ENCODE measurements around the gene PTPRH.

The PTPRH gene, protein sequence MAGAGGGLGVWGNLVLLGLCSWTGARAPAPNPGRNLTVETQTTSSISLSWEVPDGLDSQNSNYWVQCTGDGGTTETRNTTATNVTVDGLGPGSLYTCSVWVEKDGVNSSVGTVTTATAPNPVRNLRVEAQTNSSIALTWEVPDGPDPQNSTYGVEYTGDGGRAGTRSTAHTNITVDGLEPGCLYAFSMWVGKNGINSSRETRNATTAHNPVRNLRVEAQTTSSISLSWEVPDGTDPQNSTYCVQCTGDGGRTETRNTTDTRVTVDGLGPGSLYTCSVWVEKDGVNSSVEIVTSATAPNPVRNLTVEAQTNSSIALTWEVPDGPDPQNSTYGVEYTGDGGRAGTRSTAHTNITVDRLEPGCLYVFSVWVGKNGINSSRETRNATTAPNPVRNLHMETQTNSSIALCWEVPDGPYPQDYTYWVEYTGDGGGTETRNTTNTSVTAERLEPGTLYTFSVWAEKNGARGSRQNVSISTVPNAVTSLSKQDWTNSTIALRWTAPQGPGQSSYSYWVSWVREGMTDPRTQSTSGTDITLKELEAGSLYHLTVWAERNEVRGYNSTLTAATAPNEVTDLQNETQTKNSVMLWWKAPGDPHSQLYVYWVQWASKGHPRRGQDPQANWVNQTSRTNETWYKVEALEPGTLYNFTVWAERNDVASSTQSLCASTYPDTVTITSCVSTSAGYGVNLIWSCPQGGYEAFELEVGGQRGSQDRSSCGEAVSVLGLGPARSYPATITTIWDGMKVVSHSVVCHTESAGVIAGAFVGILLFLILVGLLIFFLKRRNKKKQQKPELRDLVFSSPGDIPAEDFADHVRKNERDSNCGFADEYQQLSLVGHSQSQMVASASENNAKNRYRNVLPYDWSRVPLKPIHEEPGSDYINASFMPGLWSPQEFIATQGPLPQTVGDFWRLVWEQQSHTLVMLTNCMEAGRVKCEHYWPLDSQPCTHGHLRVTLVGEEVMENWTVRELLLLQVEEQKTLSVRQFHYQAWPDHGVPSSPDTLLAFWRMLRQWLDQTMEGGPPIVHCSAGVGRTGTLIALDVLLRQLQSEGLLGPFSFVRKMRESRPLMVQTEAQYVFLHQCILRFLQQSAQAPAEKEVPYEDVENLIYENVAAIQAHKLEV

DNA sequence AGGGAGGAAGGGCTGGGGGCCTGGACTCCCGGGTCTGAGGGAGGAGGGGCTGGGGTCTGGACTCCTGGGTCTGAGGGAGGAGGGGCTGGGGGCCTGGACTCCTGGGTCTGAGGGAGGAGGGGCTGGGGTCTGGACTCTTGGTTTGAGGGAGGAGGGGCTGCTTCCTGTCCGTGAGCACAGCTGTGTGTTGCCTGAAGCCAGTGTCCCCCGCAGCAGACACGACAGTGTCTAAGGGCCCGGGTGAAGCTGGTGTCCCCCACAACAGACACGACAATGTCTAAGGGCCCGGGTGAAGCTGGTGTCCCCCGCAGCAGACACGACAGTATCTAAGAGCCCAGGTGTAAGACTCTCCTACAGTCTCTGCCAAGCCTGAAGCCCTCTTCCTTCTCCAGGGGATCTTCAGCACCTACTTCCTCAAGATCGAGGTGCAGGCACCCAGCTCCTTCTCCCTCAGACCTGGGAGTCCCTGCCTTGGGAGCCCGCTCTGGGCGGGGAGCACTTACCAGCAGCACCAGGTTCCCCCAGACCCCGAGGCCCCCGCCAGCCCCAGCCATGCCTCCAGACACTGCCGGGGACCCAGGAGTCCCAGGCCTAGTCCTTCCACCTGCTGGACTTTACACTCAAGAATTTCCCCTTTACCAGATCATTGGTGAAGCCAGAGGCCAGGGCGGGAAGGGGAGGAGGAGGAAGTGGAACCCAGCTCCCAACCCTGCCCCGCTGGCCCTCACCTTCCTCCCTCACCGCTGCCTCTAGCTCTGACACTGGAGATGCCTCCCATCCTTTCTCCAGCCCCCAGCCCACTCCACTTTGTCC is at the start of gene PTPRH:
Gene PTPRH (minus strand): TSS at position 622 of the 813 bp plus-strand sequence. CDS start 68 bp downstream, at position 554.
- no peak for DNase-seq

DNA sequence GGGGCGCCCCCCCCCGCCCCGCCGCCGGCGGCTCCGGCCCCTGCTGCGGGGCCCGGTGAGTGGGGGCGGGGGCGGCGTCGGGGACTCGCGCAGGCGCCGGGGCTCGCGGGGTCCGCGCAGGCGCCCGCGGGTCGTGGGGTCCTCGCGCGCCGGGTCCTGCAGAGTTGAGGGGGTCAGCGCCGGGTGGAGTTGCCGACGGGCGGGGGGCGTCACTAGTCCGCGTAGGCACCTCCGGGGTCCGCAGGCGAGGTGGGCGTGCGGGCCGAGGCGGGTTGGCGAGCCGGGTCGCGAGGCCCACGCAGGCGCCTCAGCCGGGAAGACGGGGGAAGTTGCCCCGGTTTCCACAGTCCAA is 49.2 kb upstream of the PTPRH start:
- peak; percentile 57 for DNase-seq

DNA sequence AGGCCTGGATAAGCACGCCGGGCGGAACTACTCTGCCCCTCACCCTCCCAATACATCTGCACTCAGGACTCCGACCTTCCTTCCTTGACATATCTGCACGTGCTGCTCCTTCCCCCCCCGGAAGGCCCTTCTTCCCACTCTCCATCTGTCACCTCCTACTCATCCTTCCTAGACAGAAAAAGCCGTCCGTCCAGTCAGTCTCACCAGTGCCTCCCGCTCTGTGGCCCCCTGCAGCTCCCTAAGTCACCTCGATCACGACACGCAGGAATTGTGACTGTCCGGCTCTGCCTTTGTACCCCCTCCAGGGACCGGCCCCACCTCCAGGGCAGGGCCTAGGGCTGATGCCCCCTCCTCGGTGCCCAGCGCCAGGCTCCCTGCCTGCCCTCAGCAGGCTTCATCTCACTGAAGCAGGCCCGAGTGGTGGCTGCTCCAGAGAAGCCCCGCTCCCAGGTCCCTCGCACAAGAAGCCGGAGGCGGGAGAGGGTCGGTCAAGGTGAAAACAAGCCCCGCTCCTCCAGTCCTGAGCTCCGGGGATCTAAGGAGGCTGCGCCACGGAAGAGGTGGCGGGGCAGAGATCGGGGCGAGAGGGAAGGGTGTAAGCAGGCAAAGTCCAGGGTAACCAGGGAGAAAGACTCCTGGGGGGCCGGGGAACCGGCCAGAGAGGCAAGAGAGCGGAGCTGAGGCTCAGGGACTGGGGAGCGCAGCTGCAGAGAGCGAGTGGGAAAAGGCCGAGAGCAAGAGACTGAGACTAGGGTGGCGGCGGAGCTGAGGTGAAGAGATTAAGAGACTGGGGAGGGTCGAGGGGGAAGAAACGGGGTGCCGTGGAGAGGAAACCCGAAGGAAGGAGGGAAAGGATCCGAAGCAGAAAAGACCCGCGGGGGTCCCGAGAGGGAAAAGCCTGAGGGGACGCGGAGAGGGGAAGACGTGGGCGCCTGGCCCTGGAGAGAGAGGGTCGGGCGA is 48.4 kb upstream of the PTPRH start:
- DNase-seq: peak; percentile 37

DNA sequence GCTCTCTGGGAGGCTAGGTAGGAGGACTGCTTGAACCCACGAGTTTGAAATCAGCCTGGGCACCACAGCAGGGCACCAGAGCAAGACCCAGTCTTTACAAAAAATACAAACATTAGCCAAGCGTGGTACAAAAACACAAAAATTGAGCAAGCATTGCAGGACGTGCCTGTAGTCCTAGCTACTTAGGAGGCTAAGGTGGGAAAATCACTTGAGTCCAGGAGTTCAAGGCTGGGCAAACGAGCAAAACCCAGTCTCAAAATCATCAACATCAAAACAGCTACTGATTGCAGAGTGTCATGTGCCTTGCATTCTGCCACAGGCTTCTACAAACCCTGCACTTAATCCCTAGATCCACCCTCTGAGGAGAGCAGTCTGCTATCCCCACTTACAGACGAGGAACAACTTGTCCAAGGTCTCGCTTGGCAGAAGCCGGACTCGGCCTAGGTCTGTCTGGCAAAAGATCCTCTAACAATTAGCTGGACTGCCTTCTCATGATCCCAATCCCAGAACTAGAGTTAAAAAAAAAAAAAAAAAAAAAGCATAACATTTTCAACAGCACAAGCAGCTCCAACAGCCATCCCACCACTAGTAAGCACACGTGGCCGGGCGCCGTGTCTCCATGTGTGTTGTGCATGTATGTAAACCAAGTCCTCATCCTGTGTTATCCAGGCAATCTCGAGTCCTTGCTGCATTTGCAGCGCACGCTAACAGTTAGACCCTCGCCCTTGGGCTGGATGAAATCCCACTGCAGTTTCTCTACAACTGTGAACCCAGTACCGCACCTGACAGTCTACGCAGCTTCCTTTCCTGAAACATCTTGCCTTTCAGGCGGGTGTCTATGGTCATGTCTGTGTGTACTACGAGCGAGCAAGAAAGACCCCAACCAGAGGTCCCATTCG is 47.5 kb upstream of the PTPRH start:
- DNase-seq: no peak

DNA sequence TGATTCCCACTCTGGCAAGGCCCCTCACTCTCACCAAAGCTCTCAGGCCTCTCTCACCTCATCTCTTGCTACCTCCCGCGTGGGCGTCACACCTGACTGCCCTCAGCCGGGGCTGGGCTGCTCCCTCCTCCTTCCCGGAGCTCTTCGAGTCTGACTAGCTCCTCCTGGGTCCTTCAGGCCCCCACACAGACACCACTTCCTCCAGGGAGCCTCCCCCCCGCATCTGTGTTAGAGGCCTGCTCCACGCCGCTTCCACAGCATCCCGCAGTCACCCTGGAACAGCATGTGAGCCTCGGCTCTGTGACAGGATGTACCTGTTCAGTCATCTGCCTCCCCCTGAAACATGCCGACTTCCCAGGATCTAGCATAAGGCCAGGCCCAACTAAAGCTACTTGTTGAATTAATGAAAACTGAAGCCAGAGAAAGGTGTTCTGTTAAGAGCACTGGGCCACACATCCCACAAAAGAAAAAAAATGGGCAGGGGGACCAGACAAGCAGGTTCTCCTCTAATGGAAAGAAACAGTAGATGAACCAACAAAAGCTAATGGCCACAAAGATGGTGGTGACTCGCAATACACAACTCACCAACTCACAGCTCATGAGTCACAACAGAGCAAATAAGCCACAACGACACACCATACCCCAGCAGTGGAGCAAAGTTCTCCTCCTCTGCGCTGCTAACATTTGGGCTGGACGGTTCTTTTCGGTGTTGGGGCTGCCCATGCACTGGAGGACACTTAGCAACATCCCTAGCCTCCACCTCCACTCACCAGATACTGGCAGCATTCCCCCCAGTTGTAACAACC is 46.5 kb upstream of the PTPRH start:
- DNase-seq: peak; percentile 41

DNA sequence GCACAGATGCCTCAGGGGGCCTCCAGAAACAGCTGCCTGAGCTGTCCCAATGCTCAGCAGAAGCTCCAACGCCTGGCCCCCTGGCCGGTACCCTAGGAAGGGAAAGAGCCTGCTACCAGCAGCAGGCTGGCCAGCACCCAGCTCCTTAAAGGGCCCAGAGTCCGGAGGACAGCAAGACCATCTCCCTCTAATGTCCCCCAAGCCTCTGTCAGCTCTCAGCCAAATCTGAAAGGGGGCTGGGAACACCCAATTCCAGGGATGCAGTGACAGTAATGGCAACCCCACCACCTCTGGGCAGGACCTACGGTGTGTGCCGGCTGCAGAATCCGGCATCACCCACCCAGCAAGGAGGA is 45.3 kb upstream of the PTPRH start:
- DNase-seq: no peak

DNA sequence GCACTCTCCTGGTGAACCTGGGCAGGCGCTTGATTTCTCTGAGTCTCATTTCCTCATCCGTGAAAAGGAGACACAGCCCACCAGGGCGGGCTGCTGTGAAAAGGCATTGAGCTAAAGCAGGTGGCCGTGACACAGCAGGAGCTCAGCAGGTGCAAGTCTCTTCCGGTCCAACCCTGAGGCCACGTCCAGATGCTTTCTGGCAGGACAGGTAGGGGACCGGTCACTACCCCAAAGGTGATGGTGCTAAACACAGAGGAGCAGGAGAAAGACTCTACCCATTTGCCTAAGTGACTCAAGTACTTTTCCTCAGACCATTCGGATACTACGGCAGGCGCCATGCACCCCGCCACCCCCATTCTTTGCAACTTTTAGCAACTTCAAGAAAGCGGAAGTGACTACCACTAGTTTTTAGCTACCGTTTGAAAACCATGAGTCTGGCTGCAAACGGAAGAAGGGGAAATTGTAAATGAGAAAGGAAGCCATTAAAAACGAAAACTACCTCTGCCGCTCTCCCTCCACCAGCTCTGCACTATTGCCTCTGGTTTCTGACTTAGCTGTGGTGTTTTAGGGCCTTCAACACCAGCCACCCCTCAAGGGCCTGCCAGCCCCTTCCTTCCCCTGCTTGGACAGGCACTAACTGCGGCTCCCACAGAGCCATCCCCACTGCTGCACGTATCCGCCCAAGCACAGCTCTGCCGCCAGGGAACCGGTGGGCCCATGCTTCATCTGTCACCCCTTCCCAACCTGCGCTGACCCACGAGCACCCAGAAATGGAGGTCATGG is 44.7 kb upstream of the PTPRH start:
- peak; percentile 64 for DNase-seq

DNA sequence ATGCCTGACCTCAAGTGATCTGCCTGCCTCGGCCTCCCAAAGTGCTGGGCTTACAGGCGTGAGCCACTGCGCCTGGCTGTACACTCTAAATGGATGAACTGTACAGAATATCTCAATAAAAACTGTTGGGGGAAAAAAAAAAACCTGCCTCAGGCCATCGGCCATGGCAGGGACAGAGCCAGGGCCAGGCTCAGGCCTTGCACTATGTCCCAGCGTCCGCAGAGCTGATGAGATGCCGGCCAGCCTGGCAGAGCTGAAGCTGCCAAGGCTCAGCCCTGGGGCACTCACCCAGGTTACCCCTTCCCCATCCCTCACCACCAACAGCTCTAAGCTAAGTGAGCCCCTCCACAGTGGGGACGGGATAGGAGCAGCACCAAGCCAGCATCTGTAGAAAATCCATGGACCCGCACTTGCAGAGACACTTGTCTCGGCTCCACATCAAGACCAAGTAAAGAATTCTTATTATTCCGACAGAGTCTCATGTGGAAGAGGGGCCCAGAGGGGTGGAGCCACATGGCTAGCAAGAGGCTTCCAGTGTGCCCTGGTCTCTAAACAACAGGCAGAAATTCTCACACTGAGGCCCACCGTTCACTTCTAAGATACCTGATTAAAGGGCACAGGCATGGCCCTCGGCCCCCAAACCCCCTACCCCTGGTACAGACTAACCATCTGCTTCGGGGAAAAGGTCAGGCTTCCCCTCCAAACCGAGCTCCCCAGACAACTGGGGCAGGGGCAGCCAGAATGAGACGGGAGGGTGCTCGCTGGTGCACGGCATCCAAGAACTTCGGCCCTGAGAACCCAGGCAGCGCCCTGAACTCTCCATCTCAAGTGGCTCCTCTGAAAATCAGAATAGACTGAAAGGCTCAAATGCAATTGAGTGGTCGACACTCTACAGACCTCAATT is 43.7 kb upstream of the PTPRH start:
- no peak for DNase-seq

DNA sequence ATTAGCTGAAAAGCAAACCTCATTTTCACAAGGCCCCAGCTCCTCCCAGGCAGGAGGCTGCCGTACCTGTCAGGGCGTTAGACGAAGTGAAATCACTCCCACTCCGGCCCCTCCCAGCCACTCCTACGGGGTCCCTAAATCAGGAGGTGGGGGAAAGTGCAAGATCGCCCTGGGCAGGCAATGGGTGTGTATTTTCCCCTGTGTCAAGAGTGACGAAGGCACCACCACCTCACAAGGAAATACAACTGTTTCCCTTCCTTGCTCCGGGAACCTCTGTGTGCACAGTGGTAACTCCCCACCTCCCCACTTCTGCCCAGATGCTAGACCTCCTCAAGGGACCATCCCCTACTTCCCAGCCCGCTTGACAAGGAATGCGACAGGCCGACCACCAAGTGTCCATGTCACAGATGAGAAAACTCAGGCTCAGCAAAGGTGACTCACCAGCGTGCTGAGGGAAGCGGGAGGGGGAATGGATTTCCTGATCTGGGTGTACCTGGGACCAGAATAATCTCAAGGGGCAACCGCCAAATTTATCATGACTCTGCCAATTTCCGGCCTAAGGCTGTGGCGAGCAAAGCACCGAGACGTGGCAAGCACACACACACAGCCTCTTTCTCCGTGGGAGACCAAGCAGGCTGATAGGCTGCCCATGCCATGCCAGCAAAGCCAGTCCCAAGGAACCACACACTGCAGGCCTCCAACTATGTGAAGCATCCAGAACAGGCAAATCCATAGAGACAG is 42.2 kb upstream of the PTPRH start:
- DNase-seq: peak; percentile 54

DNA sequence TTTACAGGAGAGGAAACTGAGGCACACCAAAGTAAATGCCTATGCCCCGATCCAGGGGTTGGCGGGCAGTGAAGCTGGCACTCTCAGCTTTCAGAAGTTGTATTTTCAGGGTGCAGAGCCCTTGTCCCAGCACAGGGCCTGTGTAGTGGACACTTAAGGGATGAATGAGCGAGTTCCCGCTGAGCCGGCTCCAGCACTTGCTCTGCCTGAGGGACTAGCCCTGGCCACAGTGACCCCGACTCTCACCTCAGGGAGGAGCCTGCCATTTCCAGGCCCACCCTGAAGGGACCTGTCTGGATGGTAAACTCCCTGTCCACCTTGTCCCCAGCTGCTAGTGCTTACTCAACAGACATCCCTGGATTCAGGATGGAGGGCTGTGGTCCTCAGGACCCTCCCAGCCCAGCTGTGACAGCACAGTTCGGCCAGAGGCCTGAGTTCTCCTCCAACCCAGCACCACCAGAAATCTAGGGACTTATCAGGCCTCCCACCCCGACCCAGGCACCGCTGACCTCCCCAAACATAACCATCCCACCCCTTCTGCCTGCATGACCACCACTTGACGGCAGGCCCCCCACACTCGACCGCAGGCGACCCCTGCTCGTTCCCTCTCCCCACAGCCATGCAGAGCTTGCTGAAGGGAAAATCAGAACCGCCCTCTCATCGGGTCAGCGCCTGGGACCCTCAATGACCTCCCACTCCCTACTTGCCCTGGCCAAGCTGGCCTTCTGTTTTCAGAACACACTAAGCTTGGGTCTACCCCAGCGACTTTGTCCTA is 41.1 kb upstream of the PTPRH start:
- no peak for DNase-seq

DNA sequence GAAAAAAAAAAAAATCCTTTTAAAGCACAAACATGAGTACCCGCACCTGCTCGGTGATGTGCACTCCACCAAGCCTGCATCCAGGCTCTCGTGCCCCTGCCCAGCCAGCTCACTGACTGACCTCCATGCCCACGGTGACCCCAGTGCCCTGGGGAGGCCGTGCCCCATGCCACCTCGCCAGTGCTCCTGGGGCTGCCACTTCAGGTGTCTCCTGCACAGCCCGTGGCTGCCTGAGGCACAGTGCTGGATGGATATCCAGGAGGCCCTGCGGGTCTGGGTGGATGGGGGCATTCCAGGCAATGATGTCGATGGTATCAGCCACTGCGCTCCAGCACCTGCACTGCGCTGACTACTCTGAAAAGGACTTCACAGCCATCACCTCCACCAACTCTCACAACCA is 40.5 kb upstream of the PTPRH start:
- DNase-seq: no peak

DNA sequence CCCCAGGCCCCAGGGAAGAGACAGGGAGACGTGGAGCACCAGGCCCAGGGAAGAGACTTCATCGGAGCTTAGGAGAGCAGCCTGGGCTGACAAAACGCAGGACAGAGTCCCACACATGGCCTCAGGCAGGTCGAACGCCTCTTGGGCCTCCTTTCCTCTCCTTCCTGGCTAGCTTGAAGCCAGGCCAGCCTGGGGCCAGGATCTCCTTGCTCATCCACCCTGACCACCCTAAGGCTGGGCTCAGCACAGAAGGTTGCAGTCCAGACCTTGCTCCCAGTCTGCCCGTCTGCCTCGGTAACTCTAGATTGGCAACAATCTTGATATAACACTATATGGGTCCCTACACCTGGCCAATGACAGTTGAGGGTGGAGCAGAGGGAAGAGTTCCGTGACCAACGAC is 39.4 kb upstream of the PTPRH start:
- no peak for DNase-seq

DNA sequence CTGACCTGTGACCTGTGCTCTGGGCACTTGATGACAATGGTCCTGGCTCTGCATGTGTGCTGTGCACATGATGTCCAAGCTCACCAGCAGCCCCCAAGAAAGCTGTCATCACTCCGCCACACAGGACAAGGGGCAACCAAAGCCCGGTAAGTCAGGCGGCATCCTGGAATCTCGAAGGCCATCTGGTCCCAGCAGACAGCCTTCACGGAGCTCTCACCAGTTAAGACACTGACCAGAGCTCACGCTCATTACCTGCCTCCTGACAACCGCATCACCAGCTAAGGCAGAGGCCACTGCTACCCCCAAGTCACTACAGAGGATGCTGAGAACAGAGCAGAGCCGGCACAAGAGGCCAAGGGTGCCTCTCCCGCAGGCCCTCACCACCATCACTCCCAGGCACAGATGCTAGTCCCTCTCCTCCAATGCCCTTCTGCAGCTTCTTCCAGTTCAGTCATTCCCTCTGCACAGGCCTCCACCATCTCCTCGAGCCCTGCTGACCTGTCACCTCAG is 38.9 kb upstream of the PTPRH start:
- DNase-seq: no peak

DNA sequence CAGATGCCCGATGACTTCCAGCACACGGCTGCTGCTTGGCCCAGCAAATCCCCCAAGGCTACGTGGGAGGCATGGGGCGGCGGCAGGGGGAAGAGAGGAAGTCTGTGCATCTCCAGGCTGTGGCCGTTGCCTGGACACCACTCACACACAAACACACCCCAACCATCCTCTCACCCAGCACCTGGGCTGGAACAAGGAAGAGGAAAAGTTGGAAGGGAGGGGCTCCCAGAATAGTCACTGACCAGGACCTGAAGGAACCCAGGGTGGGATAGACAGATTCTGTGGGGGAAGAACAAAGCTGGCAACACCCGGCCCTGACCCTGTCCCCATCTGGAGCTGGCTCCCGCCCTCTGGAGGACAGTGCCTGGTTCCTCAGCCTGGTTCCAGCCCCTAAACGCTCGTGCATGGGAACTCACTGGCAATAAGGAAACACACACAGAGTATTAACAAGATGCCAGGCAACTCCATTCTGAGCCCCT is 38.4 kb upstream of the PTPRH start:
- no peak for DNase-seq
